ENCODE results near the gene PTPRS.

DNA sequence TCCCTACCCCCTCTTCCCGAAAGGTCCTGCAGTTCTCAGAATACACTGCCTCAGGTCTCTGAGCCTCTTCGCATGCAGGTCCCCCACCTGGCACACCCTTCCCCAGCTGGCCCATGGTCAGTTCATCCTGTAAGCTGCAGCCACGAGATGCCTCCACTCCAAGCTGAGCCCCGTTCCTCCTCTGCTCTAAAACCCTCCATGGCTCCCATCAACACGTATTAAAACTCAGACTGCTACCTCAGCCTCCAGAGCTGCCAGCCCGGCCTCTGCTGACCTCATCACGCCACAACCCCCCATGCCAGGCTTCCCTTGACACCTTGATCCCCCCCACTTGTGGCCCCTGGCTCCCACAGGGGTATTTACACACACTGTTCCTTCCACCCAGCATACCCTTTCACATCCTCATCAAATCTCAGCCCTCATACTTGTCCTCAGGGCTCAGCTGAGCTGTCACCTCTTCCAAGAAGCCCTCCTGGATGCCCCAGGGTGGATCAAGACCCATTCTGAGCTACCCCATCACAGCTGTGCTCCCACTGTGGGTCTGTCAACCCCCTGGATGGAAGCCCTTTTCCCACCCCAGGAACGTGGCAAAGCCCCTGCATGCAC lies 48.9 kb downstream of the PTPRS start:
- TF ChIP-seq NCOA2 (IDR thresholded peaks at IDR 0.05; ENCODE audit: partially characterized antibody in 2 of 2): no peak
- no peak for TF ChIP-seq ZNF23 (CRISPR knock-in tag; IDR thresholded peaks at IDR 0.05)

Data from K562 (cell line).